GM06990 (cell line): ENCODE data around the gene CACNA2D3.

Source experiments
- DNase-seq: peaks from one replicate; pipeline ENCODE4 v3.0.0-alpha.2; 2011; ENCODE audit not compliant: insufficient read length; ENCODE audit errors: extremely low read depth
- H3K27me3 ChIP-seq: replicated peaks from 2 replicates; pipeline ENCODE4 v1.6.0; 2011; ENCODE audit warnings: low read length; ENCODE audit not compliant: control insufficient read depth, insufficient read depth
- H3K36me3 ChIP-seq: 2 replicates; pipeline ENCODE4 v1.5.1; 2011; ENCODE audit warnings: low read length; ENCODE audit not compliant: control insufficient read depth, insufficient read depth
- H3K4me3 ChIP-seq: replicated peaks from 2 replicates; pipeline ENCODE4 v1.5.1; 2011; ENCODE audit warnings: low read depth, mild to moderate bottlenecking, control low read depth, low read length
- TF ChIP-seq, protein P1 (sequence below): IDR thresholded peaks from 2 replicates; pipeline ENCODE4 v1.5.1; 2011; ENCODE audit warnings: low read length, control low read depth, mild to moderate bottlenecking, inconsistent platforms; ENCODE audit not compliant: insufficient read depth, poor library complexity, severe bottlenecking

Gene CACNA2D3

GRCh38 chr3:54511766-54512365, 389.5 kb downstream of the CACNA2D3 start:
- TF ChIP-seq, protein P1, sequence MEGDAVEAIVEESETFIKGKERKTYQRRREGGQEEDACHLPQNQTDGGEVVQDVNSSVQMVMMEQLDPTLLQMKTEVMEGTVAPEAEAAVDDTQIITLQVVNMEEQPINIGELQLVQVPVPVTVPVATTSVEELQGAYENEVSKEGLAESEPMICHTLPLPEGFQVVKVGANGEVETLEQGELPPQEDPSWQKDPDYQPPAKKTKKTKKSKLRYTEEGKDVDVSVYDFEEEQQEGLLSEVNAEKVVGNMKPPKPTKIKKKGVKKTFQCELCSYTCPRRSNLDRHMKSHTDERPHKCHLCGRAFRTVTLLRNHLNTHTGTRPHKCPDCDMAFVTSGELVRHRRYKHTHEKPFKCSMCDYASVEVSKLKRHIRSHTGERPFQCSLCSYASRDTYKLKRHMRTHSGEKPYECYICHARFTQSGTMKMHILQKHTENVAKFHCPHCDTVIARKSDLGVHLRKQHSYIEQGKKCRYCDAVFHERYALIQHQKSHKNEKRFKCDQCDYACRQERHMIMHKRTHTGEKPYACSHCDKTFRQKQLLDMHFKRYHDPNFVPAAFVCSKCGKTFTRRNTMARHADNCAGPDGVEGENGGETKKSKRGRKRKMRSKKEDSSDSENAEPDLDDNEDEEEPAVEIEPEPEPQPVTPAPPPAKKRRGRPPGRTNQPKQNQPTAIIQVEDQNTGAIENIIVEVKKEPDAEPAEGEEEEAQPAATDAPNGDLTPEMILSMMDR, result no peak
- H3K4me3 ChIP-seq, result no peak overlapping the region
- H3K36me3 ChIP-seq, result no peaks in the 10 kb centered on the region
- H3K27me3 ChIP-seq, result no peaks in the 10 kb centered on the region
- DNase-seq, result no peak

- Histone ChIP-seq H3K4me3 (no peak overlapping the region), H3K27me3 (no peaks in the 10 kb centered on the region; the same call in 1 of the 2 replicates), H3K36me3 (no peaks in the 10 kb centered on the region)
- DNase-seq, result no peak
- TF ChIP-seq, protein P1, result no peak
Observed at GRCh38 chr3:54514006-54514405, 391.7 kb downstream of the CACNA2D3 start.

DNA sequence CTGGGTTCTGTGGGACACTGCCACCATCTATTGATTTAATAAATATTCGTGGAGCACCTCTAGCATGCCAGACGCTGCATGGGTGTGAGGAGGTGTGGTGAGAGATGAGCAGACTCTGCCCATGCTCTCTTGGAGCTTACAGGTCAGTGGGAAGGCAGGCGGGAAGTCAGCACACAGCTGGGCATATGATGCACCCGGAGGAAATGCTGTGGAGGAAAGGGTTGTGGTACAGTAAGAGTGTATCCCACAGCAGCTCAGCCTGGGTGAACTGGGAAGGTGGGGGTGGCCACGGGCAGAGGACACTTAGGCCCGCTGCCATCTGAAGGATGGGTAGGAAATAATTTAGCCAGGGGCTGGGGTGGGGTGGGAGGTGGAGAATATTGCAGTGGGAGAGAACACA, 392.1 kb downstream of the CACNA2D3 start:
- no peak overlapping the region for H3K4me3 ChIP-seq
- DNase-seq, result no peak
- no peaks in the 10 kb centered on the region for H3K36me3 ChIP-seq
- H3K27me3 ChIP-seq, result no peaks in the 10 kb centered on the region; the same call in 1 of the 2 replicates
- TF ChIP-seq, protein P1, result no peak

DNA sequence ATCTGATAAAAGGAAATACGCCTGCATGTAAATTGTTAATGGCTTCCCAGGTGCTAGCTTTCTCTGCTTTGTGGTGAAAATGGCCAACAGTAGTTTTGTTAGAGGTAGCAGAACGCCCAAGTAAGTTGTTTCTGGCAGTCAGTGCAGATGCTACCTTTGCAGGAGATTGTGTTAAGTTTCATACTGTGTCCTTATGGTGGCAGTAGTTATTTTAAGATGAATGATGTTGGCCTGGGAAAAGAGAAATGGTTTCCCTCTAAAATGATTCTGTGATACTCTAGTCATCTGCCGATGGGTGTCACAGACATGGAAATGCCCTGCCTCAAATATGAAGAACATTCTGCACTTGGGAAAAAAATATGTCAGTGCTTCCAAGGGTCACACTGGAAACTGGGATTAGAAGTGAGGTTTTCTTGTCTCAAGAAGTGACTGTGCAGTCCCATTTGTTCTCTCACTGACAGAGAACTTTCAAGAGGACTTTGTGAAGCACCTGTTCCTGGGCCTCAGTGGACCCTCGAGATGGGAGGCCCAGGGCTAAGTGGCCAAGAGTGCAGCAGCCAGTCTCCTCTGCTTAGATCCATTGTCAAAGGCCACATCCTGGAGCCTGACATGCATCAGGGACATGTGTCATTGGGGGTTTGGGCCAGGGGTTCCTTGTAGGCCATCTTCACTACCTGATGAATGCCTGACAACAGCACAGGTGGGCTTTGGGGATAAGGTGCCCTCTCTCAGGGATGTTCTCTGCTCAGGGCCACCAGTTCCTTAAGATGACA, 393.3 kb downstream of the CACNA2D3 start:
- DNase-seq, result no peak
- H3K36me3 ChIP-seq, result no peaks in the 10 kb centered on the region
- H3K4me3 ChIP-seq, result no peak overlapping the region
- no peaks in the 10 kb centered on the region; the same call in 1 of the 2 replicates for H3K27me3 ChIP-seq
- TF ChIP-seq, protein P1, result no peak

GRCh38 chr3:54517424-54517823, 395.1 kb downstream of the CACNA2D3 start:
- TF ChIP-seq, protein P1, result no peak
- DNase-seq, result no peak
- Histone ChIP-seq H3K27me3 (no peaks in the 10 kb centered on the region; the same call in 1 of the 2 replicates), H3K36me3 (no peaks in the 10 kb centered on the region), H3K4me3 (no peak overlapping the region)
